ENCODE results near the gene SLC38A3. TPM values are rescaled to one million over a fixed set of nuclear protein-coding genes. Genes with fewer than 3 reads are reported as not detected.
"Not testable (repeated sequence)": the region's sequence is repeated elsewhere in the genome, so short reads cannot be mapped to it uniquely, and the experiment has no call there.

Gene SLC38A3
- total and polyA plus RNA-seq, 2 donors (not counting 1 experiment from before 2014, with no cell fraction given): not detected

DNA sequence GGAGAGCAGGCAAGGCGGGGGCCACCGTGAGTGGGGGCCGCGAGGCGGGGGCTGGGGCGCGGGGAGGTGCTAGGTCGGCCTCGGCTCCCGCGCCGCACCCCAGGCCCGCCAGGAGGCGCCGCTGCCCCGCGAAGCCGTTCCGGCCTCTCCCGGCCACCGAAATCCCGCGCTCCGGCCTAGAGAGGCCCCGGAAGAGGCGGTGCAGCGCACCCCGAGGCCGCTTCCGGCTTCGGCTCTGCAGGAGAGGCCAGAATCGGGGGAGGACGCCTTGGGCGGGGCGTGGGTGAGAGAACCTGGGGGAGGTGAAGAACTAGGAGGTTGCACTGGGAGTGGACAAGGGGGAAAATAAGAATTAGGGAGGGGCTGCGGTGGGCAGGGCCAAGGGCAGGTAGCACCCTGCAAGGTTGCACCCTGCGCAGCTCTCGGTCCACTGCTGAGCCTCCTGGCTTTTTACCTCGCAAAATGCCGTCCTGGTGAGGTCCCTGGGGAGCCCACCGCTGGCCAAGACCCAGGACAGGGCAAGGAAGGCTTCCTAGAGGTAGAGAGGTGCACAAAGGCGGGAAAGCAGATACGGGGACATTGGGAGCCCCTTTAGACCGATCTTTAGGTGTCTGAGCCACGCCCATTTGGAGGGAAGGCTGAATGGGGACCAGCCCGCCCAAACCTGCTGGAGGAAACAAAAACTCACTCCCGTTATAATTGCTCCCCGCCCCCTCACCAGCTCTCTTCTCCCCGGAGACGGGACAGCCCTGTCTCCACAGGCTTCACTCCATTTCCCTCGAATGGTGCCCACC is 22.5 kb downstream of the SLC38A3 start:
- H3K36me3 ChIP-seq (replicated peaks in 1 of 2; ENCODE audit: control extremely low read depth in 1 of 2, control insufficient read depth in 1 of 2, extremely low read depth in 1 of 2, insufficient read depth in 2 of 2, low read length in 1 of 2): no peaks in the 10 kb centered on the region
- H3K4me1 ChIP-seq (ENCODE audit: control insufficient read depth in 2 of 2, insufficient read depth in 2 of 2, low read length in 2 of 2): peaks cover 25 to 51% of the 10 kb centered on the region in 2 donors
- no peaks in the 10 kb centered on the region for H3K9me3 ChIP-seq (ENCODE audit: control extremely low read depth in 1 of 3, control insufficient read depth in 2 of 3, insufficient read depth in 1 of 3, low read length in 2 of 3)
- H3K9me3 Mint-ChIP-seq (ENCODE audit: insufficient read depth): no peaks in the 10 kb centered on the region
- no peaks in the 10 kb centered on the region for H3K27me3 ChIP-seq (replicated peaks in 1 of 4; ENCODE audit: control extremely low read depth in 1 of 4, control insufficient read depth in 3 of 4, insufficient read depth in 4 of 4, low read length in 3 of 4)
- ATAC-seq (ENCODE audit: low read depth) (peak; percentile 81), DNase-seq (peak; percentile 93)
- H3K4me2 ChIP-seq (replicated peaks; ENCODE audit: low read depth, low read length, poor library complexity, severe bottlenecking): peak overlapping the region; percentile 97
- H3K79me2 ChIP-seq (ENCODE audit: control insufficient read depth, insufficient read depth, low read length): peaks cover 40% of the 10 kb centered on the region
- H3K27me3 Mint-ChIP-seq: peaks cover 4% of the 10 kb centered on the region
- TF ChIP-seq EZH2 (IDR thresholded peaks at IDR 0.05; ENCODE audit: borderline replicate concordance, insufficient read depth, low read depth, low read length, poor library complexity, severe bottlenecking): no peak
- TF ChIP-seq, protein P1, sequence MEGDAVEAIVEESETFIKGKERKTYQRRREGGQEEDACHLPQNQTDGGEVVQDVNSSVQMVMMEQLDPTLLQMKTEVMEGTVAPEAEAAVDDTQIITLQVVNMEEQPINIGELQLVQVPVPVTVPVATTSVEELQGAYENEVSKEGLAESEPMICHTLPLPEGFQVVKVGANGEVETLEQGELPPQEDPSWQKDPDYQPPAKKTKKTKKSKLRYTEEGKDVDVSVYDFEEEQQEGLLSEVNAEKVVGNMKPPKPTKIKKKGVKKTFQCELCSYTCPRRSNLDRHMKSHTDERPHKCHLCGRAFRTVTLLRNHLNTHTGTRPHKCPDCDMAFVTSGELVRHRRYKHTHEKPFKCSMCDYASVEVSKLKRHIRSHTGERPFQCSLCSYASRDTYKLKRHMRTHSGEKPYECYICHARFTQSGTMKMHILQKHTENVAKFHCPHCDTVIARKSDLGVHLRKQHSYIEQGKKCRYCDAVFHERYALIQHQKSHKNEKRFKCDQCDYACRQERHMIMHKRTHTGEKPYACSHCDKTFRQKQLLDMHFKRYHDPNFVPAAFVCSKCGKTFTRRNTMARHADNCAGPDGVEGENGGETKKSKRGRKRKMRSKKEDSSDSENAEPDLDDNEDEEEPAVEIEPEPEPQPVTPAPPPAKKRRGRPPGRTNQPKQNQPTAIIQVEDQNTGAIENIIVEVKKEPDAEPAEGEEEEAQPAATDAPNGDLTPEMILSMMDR (IDR thresholded peaks at IDR 0.05): peak; percentile 92
- ChIA-PET CTCF (interaction anchor here (0.6 to 22.2 kb wide), 13 partner anchors 21 to 110 kb away, joined by 3 to 596 read pairs (median 4); partner anchors contain the start of genes GNAI2, GNAT1, HYAL2 and IFRD2), POLR2A (interaction anchor here (0.6 to 3.1 kb wide), 10 partner anchors 8 to 276 kb away, joined by 3 to 21 read pairs (median 8); partner anchors contain the start of genes GNAI2 and IFRD2)
- intact Hi-C loops (cut with micrococcal nuclease): loop anchor here (1.0 to 5.0 kb wide), 8 partner anchors 8 to 425 kb away; partner anchors contain the start of genes INKA1, RBM5, SEMA3F and TUSC2
- H2AFZ ChIP-seq (ENCODE audit: insufficient read depth, low read depth, low read length, poor library complexity, severe bottlenecking): peak overlapping the region; percentile 91
- H3K4me3 ChIP-seq (ENCODE audit: control extremely low read depth in 1 of 5, extremely low read depth in 1 of 5, insufficient read depth in 1 of 5, low read depth in 2 of 5, low read length in 4 of 5): peak overlapping the region; percentile 66 to 82 (median 72)
- H3K4me3 Mint-ChIP-seq: peak overlapping the region; percentile 96
- whole genome bisulfite sequencing (ENCODE audit: insufficient coverage): under 1% methylated on average over 51 of the region's 51 CpGs
- H3K27ac ChIP-seq (ENCODE audit: low read length in 2 of 2): peak overlapping the region; percentile 21 to 41
- H3K4me1 Mint-ChIP-seq: peaks cover 45% of the 10 kb centered on the region
- H3K9ac ChIP-seq (ENCODE audit: low read length): peak overlapping the region; percentile 68
- no peaks in the 10 kb centered on the region for H4K20me1 ChIP-seq (ENCODE audit: control insufficient read depth, insufficient read depth, low read length, poor library complexity, severe bottlenecking)
- H3K27ac Mint-ChIP-seq: peak overlapping the region; percentile 94

DNA sequence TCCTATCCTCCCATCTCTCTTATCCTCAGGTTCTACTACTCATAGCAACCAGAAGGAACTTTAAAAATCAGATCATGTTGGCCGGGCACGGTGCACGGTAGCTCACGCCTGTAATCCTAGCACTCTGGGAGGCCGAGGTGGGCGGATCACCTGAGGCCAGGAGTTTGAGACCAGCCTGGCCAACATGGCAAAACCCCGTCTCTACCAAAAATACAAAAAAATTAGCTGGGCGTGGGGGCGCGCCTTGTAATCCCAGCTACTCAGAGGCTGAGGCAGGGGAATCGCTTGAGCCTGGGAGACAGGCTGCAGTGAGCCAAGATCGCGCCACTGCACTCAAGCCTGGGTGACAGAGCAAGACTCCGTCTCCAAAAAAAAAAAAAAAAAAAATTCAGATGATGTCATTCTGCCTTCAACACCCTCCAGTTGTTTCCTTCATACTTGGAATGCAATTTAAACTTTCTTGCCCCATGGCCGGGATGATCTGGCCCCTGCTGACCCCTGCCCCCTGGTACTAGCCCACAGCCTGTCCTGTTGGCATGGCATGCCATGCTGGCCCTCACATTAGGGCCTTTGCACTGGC is 23.2 kb downstream of the SLC38A3 start:
- Mint-ChIP-seq H3K4me1 (peaks cover 50% of the 10 kb centered on the region), H3K4me3 (peak overlapping the region; percentile 96), H3K27ac (peak overlapping the region; percentile 94)
- Histone ChIP-seq H3K4me3 (ENCODE audit: control extremely low read depth in 1 of 5, extremely low read depth in 1 of 5, insufficient read depth in 1 of 5, low read depth in 2 of 5, low read length in 4 of 5) (peak overlapping the region in 4 of 5 experiments; percentile 66 to 82 (median 70)), H3K79me2 (ENCODE audit: control insufficient read depth, insufficient read depth, low read length) (peaks cover 47% of the 10 kb centered on the region), H3K27ac (ENCODE audit: low read length in 2 of 2) (peak overlapping the region; percentile 21 to 41), H3K9ac (ENCODE audit: low read length) (peak overlapping the region; percentile 68), H3K4me1 (ENCODE audit: control insufficient read depth in 2 of 2, insufficient read depth in 2 of 2, low read length in 2 of 2) (peaks cover 25 to 51% of the 10 kb centered on the region in 2 donors), H2AFZ (ENCODE audit: insufficient read depth, low read depth, low read length, poor library complexity, severe bottlenecking) (peak overlapping the region; percentile 91), H3K4me2 (replicated peaks; ENCODE audit: low read depth, low read length, poor library complexity, severe bottlenecking) (peak overlapping the region; percentile 97)
- ChIA-PET CTCF (interaction anchor here (0.6 to 22.2 kb wide), 5 partner anchors 20 to 94 kb away, joined by 3 to 596 read pairs (median 4); partner anchors contain the start of genes GNAI2, GNAT1 and HYAL2), POLR2A (interaction anchor here (0.6 to 3.1 kb wide), 6 partner anchors 8 to 276 kb away, joined by 3 to 21 read pairs (median 10); partner anchors contain the start of genes GNAI2 and IFRD2)
- DNase-seq; H3K9me3 Mint-ChIP-seq (ENCODE audit: insufficient read depth); H3K27me3 Mint-ChIP-seq; ATAC-seq (ENCODE audit: low read depth); H3K9me3 ChIP-seq (ENCODE audit: control extremely low read depth in 1 of 3, control insufficient read depth in 2 of 3, insufficient read depth in 1 of 3, low read length in 2 of 3); H3K27me3 ChIP-seq (replicated peaks in 1 of 4; ENCODE audit: control extremely low read depth in 1 of 4, control insufficient read depth in 3 of 4, insufficient read depth in 4 of 4, low read length in 3 of 4); H3K36me3 ChIP-seq (replicated peaks in 1 of 2; ENCODE audit: control extremely low read depth in 1 of 2, control insufficient read depth in 1 of 2, extremely low read depth in 1 of 2, insufficient read depth in 2 of 2, low read length in 1 of 2); H4K20me1 ChIP-seq (ENCODE audit: control insufficient read depth, insufficient read depth, low read length, poor library complexity, severe bottlenecking): not testable (repeated sequence)
- intact Hi-C loops (cut with micrococcal nuclease): loop anchor here (5.0 kb wide), 1 partner anchor 426 kb away; the partner anchor contains the start of gene INKA1
- 55% methylated on average over 10 of the region's 15 CpGs for WGBS (ENCODE audit: insufficient coverage)

Measured in B cell (primary cell).